IPS-11a (cell line): ENCODE results near the gene WNT3A.
A peak's percentile ranks its signal among the peaks of the same experiment; 100 is the strongest.

ENCODE experiments used
- H3K4me3 ChIP-seq: one replicate; pipeline ENCODE4 v1.5.1; 2013; ENCODE audit warnings: low read depth, low read length, control low read depth

Gene WNT3A

DNA sequence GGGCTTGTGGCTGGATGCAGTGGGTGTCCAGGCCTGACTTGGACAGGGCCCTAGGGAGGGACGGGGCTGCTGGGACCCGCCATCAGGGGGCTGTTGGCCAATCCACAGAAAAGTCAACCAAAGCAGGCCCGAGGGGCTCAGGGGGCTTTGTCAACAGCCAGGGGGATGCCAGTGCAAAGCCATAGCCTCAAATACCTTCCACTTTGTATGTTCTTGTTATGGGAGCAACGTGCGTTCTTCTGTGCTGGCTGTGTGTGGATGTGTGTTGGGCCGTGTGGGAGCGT is 40.3 kb downstream of the WNT3A start:
- H3K4me3 ChIP-seq = no peak overlapping the region

DNA sequence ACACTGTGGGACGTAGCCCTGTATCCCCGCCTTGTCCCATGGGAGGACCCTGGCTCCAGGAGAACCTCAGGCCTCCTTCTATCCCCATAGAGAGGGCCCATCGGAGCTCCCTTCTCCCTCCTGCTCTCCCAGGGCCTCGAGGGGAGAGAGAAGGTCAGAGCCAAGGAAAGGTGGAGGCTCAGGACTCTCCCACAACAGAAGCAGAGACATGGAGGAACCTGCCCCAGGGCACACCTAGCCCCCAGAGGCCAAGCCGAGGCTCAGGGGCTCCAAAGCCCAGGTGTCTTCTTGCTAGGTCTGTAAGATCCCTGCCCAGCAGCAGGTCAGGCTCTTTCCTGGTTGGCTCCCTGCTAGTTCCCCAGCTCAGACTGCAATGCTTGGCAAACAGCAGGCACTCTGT is 41.3 kb downstream of the WNT3A start:
- H3K4me3 ChIP-seq = no peak overlapping the region

DNA sequence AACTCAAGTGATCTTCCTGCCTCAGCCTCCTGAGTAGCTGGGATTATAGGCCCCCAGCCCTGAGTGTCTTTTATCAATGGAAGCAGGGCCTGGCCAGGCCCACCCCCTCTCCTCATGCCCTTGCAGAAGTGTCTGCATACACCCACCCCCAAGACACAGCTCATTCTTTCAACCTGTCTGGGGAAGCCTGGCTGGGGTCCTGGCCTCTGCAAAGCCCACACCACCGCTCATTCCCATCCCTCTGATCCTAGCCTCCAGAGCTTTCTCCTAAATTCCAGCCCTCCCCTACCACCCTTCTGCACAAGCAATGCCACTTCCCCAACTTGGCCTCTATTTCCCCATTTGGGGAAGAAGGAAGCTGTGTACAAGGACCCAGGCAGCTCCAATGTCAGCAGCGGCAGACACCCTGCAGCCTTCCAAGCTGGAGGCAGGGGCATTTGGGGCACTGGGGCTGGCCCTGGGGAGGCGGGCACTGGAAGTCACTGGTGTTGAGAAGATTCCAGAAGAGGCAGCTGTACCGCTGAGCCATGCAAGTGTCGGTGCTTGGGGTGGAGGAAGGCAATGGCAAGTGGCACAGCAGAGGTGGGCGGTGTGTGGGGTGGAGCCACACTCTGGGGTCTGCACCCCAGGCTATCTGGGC is 42.0 kb downstream of the WNT3A start:
- H3K4me3 ChIP-seq = no peak overlapping the region

DNA sequence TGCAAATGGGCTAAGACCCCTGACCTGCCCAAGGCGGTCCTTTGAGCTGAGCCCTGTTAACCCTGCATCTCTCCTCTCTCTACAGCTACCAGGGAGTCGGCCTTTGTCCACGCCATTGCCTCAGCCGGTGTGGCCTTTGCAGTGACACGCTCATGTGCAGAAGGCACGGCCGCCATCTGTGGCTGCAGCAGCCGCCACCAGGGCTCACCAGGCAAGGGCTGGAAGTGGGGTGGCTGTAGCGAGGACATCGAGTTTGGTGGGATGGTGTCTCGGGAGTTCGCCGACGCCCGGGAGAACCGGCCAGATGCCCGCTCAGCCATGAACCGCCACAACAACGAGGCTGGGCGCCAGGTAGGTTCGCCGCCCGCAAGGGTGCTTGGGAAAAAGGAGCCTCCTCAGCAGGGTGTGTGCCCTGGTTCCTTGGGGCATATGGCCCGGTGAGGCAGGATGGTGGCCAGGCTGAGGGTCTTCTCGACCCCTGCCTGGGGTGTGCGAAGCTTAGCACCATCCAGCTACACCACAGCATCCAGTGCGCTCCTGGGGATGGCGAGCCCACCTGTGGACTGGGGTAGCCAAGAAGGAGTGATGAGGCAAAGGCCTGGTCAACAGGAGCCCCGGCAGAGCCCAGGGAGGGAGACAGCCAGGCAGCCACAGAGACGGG is 43.9 kb downstream of the WNT3A start:
- no peak overlapping the region for H3K4me3 ChIP-seq

DNA sequence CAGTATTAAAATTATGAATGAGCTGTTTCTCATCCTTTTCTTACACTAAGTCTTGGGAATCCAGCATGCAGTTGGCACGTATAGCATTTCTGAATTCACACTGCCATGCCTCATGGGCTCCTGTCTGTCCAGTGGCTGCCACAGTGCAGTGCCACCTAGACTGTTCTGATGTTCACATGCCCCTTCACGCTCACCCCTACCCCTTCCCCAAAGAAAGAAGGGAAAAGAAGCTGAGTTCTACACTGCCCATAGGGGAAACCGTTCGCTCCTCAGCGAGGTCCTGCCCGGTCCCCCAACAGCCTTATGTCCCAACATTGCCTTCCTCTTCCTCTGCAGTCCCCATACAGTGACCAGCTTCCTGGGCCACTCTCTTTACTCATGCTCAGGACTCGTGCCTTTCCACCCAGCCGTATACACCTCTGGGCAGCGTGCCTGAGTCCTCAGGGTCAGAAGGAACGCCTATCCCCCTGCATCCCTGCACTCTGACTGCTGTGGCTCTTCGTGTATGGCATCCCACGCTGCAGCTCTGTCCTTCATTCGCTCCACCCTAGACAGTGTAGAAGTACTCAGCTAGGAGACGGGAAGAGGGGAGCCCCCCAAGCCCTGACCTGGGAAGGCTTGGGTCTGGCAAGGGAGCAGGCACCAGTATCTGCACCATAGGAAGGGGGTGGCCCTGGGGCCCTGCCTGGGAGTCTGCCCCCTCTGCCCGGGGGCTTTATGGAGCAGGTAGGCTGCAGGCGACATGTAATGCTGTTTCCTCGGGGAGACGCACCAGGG is 51.6 kb downstream of the WNT3A start:
- no peak overlapping the region for H3K4me3 ChIP-seq

DNA sequence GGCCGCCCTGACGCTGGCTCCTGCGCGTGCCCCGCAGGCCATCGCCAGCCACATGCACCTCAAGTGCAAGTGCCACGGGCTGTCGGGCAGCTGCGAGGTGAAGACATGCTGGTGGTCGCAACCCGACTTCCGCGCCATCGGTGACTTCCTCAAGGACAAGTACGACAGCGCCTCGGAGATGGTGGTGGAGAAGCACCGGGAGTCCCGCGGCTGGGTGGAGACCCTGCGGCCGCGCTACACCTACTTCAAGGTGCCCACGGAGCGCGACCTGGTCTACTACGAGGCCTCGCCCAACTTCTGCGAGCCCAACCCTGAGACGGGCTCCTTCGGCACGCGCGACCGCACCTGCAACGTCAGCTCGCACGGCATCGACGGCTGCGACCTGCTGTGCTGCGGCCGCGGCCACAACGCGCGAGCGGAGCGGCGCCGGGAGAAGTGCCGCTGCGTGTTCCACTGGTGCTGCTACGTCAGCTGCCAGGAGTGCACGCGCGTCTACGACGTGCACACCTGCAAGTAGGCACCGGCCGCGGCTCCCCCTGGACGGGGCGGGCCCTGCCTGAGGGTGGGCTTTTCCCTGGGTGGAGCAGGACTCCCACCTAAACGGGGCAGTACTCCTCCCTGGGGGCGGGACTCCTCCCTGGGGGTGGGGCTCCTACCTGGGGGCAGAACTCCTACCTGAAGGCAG is 52.3 kb downstream of the WNT3A start:
- H3K4me3 ChIP-seq = peak overlapping the region; percentile 20

DNA sequence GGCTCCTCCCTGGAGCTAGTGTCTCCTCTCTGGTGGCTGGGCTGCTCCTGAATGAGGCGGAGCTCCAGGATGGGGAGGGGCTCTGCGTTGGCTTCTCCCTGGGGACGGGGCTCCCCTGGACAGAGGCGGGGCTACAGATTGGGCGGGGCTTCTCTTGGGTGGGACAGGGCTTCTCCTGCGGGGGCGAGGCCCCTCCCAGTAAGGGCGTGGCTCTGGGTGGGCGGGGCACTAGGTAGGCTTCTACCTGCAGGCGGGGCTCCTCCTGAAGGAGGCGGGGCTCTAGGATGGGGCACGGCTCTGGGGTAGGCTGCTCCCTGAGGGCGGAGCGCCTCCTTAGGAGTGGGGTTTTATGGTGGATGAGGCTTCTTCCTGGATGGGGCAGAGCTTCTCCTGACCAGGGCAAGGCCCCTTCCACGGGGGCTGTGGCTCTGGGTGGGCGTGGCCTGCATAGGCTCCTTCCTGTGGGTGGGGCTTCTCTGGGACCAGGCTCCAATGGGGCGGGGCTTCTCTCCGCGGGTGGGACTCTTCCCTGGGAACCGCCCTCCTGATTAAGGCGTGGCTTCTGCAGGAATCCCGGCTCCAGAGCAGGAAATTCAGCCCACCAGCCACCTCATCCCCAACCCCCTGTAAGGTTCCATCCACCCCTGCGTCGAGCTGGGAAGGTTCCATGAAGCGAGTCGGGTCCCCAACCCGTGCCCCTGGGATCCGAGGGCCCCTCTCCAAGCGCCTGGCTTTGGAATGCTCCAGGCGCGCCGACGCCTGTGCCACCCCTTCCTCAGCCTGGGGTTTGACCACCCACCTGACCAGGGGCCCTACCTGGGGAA is 53.0 kb downstream of the WNT3A start:
- H3K4me3 ChIP-seq = peak overlapping the region; percentile 15

DNA sequence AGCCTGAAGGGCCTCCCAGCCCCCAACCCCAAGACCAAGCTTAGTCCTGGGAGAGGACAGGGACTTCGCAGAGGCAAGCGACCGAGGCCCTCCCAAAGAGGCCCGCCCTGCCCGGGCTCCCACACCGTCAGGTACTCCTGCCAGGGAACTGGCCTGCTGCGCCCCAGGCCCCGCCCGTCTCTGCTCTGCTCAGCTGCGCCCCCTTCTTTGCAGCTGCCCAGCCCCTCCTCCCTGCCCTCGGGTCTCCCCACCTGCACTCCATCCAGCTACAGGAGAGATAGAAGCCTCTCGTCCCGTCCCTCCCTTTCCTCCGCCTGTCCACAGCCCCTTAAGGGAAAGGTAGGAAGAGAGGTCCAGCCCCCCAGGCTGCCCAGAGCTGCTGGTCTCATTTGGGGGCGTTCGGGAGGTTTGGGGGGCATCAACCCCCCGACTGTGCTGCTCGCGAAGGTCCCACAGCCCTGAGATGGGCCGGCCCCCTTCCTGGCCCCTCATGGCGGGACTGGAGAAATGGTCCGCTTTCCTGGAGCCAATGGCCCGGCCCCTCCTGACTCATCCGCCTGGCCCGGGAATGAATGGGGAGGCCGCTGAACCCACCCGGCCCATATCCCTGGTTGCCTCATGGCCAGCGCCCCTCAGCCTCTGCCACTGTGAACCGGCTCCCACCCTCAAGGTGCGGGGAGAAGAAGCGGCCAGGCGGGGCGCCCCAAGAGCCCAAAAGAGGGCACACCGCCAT is 53.8 kb downstream of the WNT3A start:
- H3K4me3 ChIP-seq = peak overlapping the region; percentile 15

DNA sequence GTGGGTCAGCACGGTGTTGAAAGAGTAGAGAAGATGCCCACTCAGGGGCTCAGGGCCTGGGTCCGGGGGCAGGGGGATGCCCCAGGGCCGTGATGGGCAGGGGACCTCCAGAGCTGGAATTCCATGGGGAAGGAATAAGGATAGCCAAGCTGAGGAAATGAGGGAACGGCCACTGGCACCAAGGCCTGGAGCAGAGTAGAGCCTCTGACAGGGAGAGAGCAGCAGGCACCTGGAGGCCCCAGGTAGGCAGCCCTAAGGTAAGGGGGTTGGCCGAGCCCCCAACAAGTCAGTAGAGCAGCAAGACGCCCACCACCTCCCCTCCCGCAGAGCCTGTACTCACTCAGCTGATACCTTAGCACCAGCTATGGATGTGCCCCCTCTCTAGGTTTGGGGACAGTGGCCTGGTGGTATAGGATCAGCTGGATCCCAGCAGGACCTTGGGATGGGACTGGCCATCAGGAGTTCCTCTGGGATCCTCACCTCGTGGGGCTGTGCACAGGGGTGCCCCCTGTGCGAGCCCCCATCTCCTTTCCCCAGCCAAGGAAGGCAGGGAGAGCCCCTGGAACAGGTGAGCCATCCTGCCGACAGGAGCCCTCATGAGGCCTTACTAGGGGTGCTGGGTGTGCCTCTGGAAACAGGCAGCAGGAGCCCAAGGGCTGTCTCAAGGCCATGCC is 54.8 kb downstream of the WNT3A start:
- H3K4me3 ChIP-seq = no peak overlapping the region

DNA sequence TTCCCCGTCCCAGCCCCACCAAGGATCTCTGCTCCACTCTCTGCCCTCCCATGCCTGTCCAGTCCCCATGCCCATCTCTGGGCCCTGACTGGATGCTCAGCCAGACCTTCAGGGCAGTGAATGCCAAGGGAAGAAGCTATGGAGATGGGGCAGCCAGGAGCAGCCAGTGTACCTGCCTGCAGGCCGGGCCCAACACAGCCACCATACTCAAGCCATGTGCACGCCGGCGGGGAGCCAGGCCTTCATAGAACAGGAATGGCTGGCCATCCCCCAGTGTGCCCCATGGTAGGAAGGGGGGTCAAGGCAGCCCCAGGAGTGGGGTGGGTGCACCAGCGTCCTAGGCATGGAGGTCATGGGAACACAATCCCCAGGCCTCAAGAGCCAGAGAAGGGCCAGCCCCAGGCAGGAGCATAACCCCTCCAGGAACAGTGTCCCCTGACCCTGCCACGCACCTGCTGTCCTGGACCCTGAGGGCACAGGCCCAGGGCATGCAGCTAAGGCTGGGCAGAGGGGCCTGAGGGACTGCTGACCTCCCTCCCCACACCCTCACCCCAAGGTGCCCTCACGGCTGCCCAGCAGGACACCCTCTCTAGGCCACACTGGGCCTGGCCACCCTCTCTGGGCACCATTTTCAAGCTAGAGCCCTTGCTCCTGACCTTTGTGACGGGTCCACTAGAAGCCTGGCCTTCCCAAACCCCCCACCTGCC is 55.4 kb downstream of the WNT3A start:
- no peak overlapping the region for H3K4me3 ChIP-seq

DNA sequence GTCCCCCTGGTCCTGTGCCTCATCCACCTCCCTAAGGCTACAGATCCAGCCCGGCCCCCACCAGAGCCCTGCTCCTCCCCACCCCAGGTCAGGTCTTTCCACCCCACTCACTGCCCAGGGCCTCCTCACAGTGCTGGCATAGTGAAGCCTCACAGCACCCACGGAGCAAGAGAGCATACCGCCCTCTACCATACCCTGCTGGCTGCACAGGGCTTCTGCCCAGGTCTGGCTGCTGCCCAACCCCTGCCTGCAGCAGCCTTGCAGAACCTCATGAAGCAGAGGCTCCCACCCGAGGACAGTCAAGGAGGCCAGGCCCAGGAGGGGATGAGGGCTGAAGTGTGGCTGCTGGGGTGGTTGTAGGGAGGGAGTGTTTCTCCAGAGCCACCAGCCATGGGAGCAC is 56.0 kb downstream of the WNT3A start:
- no peak overlapping the region for H3K4me3 ChIP-seq

DNA sequence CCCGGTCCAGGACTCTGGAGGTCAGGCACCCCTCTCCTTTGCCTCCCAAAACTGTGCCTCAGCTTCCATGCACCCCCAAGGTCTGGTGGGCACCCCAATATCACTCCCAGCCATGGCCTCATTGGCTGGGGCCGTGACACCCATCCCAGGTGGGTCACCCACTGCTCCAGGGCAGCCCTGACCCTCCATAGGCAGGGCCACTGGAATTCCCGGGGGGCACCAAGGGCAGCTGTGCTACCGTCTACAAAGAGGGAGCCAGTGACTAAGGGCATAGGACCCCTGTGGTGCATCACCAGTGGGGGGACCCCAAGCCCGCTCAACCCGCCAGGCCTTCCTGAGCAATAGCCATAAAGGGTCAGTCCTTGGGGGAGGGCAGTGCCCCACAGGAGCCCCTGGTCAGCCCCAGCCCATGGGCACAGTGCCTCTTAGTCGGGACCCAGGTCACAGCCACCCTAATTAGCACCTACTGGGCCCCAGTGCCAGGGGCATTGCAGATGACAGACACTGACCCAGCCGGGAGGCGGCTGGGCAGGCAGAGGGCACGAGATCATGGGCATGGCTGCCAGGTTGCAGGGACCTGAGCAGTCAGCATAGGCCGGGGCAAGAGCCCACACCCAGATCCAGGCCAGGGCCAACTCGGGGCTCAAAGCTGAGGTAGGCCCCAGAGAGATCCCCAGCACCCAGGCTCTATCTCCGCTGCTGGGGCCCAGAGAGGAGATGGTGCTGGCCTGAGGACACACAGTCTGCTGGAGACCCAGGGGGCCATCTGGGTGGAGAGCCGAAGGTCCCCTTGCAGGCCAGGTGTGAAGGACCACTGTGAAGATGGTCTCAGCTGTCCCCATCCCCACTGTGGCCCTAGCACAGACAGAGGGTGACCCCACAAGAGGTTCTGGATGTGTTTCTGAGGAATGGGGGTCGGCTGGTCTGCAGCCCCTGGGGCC is 56.7 kb downstream of the WNT3A start:
- no peak overlapping the region for H3K4me3 ChIP-seq

DNA sequence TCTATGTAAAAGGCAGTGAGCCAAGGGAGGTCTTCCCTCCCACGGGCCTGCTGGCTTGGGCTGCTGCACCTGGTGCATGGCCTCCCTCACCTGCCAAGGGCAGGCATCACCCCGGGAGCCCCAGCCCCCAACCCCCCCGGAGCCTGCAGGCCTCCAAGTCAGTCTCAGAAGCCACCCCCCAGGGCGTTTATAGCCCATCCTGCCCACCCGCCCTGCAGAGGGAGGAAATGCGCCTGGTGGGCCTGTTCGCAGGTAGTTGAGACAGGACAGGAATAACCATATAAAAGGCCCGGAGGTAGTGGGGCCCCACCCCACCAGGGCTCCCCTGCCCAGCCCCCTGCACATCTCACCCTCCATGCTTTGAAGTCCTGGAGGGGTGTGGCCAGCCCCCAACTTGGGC is 57.5 kb downstream of the WNT3A start:
- no peak overlapping the region for H3K4me3 ChIP-seq

DNA sequence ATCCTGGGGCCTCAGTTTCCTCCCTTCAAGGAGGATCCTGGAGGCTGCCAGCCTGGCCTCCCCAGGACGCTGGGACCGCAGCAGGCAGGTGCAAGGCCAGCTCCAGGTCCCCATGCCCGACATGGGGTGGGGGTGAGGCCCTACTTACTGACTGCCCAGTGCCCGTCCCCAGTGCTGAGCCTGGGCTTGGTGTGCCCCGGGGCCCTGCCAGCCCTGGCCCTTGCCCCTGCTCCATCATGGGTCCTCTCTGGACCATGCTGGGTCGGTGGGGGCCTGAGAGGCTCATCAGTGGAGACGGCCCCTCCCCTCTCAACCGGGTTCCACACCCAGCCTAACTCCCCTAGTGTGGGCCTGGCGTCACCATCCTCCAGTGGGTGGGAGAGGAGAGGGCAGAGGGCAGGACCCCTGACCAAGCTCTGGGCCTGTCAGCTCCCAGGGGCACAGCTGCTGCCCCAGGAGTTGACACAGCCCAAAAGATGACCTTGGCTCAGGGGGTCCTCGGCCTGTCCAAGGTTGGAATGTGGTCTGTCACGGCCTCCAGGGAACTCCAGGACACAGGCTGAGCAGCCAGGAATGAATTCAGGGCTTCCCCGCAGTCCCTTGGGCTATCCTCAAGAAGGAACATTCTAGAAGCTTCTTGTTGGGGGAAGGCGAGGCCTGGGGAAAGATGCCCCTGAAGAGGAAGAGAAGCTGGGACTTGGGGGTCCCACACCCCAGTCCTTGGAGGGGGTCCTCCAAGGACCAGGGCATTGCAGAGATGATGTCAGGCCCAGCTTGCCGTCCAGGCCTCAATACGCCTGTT is 58.1 kb downstream of the WNT3A start:
- no peak overlapping the region for H3K4me3 ChIP-seq

DNA sequence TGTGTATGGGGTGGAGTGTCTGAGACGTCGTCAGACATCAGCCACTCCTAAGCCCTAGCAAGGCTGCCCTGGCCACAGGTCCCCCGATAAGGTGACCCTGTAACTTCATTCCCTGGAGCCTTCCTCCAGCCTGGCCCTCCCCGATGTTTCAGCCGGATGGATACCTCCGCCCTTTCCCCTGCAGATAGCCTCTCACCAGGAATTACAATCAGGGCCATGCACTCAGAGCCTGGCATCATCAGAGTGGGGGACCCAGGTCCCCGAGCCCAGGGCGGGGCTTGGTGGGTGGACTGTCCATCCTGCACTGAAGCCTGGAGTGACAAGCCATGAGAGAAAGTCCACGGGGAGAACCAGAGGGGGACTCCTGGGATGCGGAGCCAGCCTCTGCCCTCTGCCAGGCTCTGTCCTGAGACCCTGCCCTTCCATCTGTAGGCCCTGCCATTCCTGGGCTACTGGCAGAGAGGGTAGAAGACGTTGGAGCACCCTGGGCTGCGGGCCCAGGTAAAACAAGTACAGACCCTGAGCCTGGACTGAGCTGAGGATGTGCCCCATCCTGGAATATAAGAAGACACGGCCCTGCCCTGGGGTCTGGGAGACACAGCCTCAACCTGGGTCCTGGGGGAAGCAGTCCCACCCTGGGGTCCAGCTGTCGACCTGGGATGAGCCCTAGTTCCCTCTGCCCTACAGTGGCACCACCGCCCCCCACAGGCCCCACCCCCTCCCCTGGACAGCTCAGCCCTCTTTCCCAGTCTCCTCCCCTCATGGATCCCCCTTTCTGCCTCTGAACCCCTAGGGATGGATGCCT is 58.9 kb downstream of the WNT3A start:
- no peak overlapping the region for H3K4me3 ChIP-seq

DNA sequence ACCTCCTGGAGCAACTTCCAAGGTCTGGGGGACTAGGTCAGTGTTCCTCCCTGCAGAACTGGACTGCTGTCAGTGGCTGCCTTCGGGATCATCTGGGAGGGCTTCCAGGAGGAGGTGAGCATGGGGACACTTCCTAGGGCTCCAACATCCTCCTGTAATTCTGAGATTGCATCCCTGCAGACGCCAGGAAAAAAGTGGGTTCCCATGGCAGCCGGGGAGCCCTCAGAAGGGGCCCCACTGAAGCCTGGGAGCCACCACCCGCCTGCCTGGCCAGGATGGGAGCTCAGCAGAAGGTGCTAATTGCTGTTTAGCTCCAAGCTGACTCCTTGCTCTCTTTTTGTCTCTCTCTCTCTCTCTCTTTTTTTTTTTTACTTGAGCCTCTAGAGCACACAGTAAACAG is 59.6 kb downstream of the WNT3A start:
- no peak overlapping the region for H3K4me3 ChIP-seq
